Common myeloid progenitor, CD34-positive (primary cell): Measurements from ENCODE around the gene C6orf120.

ENCODE experiments used
- CTCF ChIA-PET: fragments of 350-600 bp; sonication (Branson Sonifier 250); formaldehyde crosslinking; loops from one replicate; lab custom pipeline; 2021; ENCODE audit warnings: antibody characterized with exemption; lab: Charles Lee
- POLR2A ChIA-PET: fragments of 350-600 bp; sonication (Branson Sonifier 250); formaldehyde crosslinking; loops from one replicate; lab custom pipeline; 2021; ENCODE audit warnings: antibody characterized with exemption; lab: Charles Lee
- DNase-seq, 3 donors: peaks; one replicate each; pipeline versions ENCODE4 v3.0.0 to v3.0.0-alpha.2; 2013
- H3K27ac ChIP-seq, 2 experiments: 1 replicate in 1 of 2; 2 replicates in 1 of 2; pipeline ENCODE4 v1.7.0; 2013; ENCODE audit warnings: inconsistent platforms in 2 of 2, low read length in 2 of 2, mild to moderate bottlenecking in 2 of 2, low read depth in 1 of 2, moderate library complexity in 1 of 2; ENCODE audit not compliant: severe bottlenecking in 2 of 2, insufficient read depth in 1 of 2, poor library complexity in 1 of 2
- H3K27me3 ChIP-seq, 5 experiments: replicated peaks in 2 of 5; 1 replicate in 3 of 5; 2 replicates in 2 of 5; pipeline versions ENCODE4 v1.6.1 to v1.7.0; 2013; ENCODE audit warnings: low read length in 4 of 5, mild to moderate bottlenecking in 2 of 5, moderate library complexity in 2 of 5, inconsistent platforms in 1 of 5; ENCODE audit not compliant: insufficient read depth in 5 of 5, control insufficient read depth in 4 of 5
- H3K36me3 ChIP-seq, 4 experiments: 1 replicate in 2 of 4; 2 replicates in 2 of 4; pipeline versions ENCODE4 v1.6.1 to v1.7.0; 2013; ENCODE audit warnings: low read length in 3 of 4, control low read depth in 1 of 4, mild to moderate bottlenecking in 1 of 4; ENCODE audit not compliant: control insufficient read depth in 4 of 4, insufficient read depth in 4 of 4
- H3K4me1 ChIP-seq, 4 experiments: 1 replicate in 3 of 4; 2 replicates in 1 of 4; pipeline versions ENCODE4 v1.6.1 to v1.7.1; 2013; ENCODE audit warnings: low read length in 3 of 4, mild to moderate bottlenecking in 3 of 4, control low read depth in 1 of 4, inconsistent platforms in 1 of 4, moderate library complexity in 1 of 4; ENCODE audit not compliant: control insufficient read depth in 4 of 4, insufficient read depth in 4 of 4; ENCODE audit errors: control extremely low read depth in 1 of 4
- H3K4me3 ChIP-seq, 7 experiments: 1 replicate in 4 of 7; 2 replicates in 3 of 7; pipeline versions ENCODE4 v1.5.1 to v1.7.0; 2013; ENCODE audit warnings: mild to moderate bottlenecking in 7 of 7, low read length in 6 of 7, moderate library complexity in 6 of 7, inconsistent platforms in 2 of 7, low read depth in 2 of 7, control low read depth in 1 of 7; ENCODE audit not compliant: insufficient read depth in 4 of 7, control insufficient read depth in 1 of 7; ENCODE audit errors: extremely low read depth in 1 of 7
- H3K9me3 ChIP-seq, 5 experiments: 1 replicate in 4 of 5; 2 replicates in 1 of 5; pipeline versions ENCODE4 v1.6.1 to v1.7.1; 2013; ENCODE audit warnings: low read length in 4 of 5, mild to moderate bottlenecking in 2 of 5, inconsistent platforms in 1 of 5, low read depth in 1 of 5, moderate library complexity in 1 of 5; ENCODE audit not compliant: control insufficient read depth in 4 of 5, insufficient read depth in 2 of 5; ENCODE audit errors: control extremely low read depth in 1 of 5
- WGBS: methylation state at CpG from one replicate; pipeline ENCODE4 v1.1.5; 2013; ENCODE audit not compliant: insufficient coverage; 5-methylcytosine and 5-hydroxymethylcytosine counted together

C6orf120 gene

GRCh38 chr6:169729961-169730360, 28.0 kb downstream of the C6orf120 start:
- Histone ChIP-seq H3K36me3 (no peaks in the 10 kb centered on the region), H3K4me3 (no peak overlapping the region), H3K9me3 (no peaks in the 10 kb centered on the region), H3K27ac (no peak overlapping the region), H3K4me1 (peaks cover 6 to 9% (median 9%) of the 10 kb centered on the region in 4 experiments), H3K27me3 (no peaks in the 10 kb centered on the region)
- DNase-seq, result no peak
- ChIA-PET CTCF (no interaction called here), POLR2A (no interaction called here)

DNA sequence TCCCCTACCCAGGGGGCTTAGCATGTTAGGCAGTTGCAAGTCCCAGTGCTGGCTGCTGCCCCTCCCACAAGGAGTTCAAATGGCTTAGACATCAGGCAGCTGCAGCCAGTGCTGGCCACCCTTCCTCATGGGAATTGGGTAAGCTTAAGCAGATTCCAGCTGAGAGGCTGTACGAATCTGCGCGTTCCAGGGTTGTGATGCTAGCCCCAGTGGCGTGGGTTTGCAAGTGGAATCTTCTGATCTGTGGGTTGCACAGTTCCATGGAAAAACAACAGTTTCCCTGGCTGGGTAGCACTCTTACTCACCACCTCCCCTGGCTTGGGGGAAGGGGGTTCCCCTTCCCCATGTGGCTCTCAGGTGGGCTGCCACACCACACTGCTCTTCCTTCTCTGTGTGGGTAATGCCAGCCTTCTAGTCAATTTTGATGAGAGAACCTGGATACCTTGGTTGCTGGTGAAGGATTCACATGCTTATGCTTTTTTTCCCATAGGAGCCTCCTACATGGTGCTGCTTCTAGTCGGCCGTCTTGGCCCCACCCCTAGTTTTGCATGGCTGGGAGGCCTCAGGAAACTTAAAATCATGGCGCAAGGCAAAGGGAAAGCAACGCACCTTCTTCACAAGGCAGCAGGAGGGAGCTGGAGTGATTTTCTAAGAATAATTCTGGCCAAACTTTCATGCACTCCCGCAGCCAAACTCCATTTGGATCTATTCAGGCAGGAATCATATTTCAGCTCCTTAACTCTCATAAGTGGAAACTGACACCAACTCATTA, 36.5 kb downstream of the C6orf120 start:
- ChIA-PET CTCF (no interaction called here), POLR2A (no interaction called here)

GRCh38 chr6:169738976-169739529, 37.1 kb downstream of the C6orf120 start:
- Histone ChIP-seq H3K4me3 (no peak overlapping the region), H3K9me3 (no peaks in the 10 kb centered on the region), H3K27me3 (no peaks in the 10 kb centered on the region), H3K36me3 (no peaks in the 10 kb centered on the region), H3K27ac (no peak overlapping the region), H3K4me1 (no peaks in the 10 kb centered on the region)
- no CpG with 5 or more reads among the region's 2 CpGs for WGBS
- ChIA-PET POLR2A (no interaction called here), CTCF (no interaction called here)
- DNase-seq, result no peak

More for the DNA sequence above, 36.5 kb downstream of the C6orf120 start:
- Histone ChIP-seq H3K4me1 (no peaks in the 10 kb centered on the region), H3K9me3 (no peaks in the 10 kb centered on the region), H3K27me3 (no peaks in the 10 kb centered on the region), H3K36me3 (no peaks in the 10 kb centered on the region), H3K4me3 (no peak overlapping the region), H3K27ac (no peak overlapping the region)
- 95% methylated on average over 7 of the region's 9 CpGs for WGBS
- no peak for DNase-seq

GRCh38 chr6:169741344-169741743, 39.4 kb downstream of the C6orf120 start:
- H3K36me3 ChIP-seq, result no peaks in the 10 kb centered on the region
- no peak for DNase-seq
- no peaks in the 10 kb centered on the region for H3K4me1 ChIP-seq
- no peak overlapping the region for H3K27ac ChIP-seq
- CTCF ChIA-PET, result interaction anchor here (0.6 to 1.4 kb wide), 5 partner anchors 9 to 818 kb away, joined by 3 to 4 read pairs (median 3); no protein-coding TSS in a partner anchor
- POLR2A ChIA-PET, result no interaction called here
- no peaks in the 10 kb centered on the region for H3K27me3 ChIP-seq
- peaks cover 0 to 4% (median 2%) of the 10 kb centered on the region in 5 experiments for H3K9me3 ChIP-seq
- no peak overlapping the region for H3K4me3 ChIP-seq

DNA sequence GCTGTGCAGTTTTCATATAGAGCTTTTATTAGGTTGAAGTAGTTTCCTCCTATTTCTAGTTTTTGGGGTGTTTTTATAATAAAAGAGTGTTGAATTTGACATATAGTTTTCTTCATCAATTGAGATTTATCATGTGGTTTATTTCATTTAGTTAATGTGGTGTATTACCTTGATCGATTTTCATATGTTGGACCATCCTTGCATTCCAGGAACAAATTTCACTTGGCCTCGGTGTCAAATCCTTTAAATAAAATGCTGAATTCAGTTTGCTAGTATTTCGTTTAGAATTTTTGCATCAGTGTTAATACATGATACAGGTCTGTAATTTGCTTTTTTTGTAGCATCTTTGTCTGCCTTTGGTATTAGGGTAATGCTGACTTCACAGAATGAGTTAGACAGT, 43.5 kb downstream of the C6orf120 start:
- Histone ChIP-seq H3K4me3 (no peak overlapping the region), H3K27ac (no peak overlapping the region), H3K27me3 (no peaks in the 10 kb centered on the region), H3K9me3 (peaks cover 0 to 9% (median 3%) of the 10 kb centered on the region in 5 experiments), H3K4me1 (peaks cover 2 to 7% (median 6%) of the 10 kb centered on the region in 4 experiments), H3K36me3 (peaks cover 0 to 3% (median 0%) of the 10 kb centered on the region in 4 experiments)
- DNase-seq, result no peak
- POLR2A ChIA-PET, result no interaction called here
- WGBS, result 85% methylated on average over 2 of the region's 3 CpGs
- CTCF ChIA-PET, result no interaction called here

DNA sequence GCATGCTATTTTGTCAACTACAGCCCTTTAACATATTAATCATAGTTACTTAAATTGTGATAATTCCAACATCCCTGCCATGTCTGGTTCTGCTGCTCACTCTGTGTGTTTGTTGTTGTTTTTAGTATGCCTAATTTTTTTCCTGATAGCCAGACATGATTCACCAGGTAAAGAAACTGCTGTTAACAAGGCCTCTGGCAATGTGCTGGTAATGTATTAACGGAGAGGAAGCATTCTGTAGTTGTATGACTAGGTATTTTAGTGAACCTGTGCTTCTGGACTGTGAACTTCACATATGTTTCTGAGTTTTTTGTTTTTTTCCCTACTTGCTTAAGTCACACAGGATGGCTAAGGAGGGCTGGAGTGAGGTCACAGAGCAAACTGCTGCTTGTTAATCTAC, 44.6 kb downstream of the C6orf120 start:
- WGBS, result 100% methylated on average over 1 of the region's 1 CpG
- ChIA-PET POLR2A (no interaction called here), CTCF (interaction anchor here (1.5 kb wide), 1 partner anchor 86 kb away, joined by 4 read pairs; no protein-coding TSS in a partner anchor)
- H3K4me3 ChIP-seq, result no peak overlapping the region
- no peaks in the 10 kb centered on the region for H3K27me3 ChIP-seq
- no peak overlapping the region for H3K27ac ChIP-seq
- H3K4me1 ChIP-seq, result peaks cover 2 to 13% (median 12%) of the 10 kb centered on the region in 4 experiments
- DNase-seq, result no peak
- peaks cover 0 to 3% (median 0%) of the 10 kb centered on the region in 4 experiments for H3K36me3 ChIP-seq
- H3K9me3 ChIP-seq, result peaks cover 0 to 9% (median 3%) of the 10 kb centered on the region in 5 experiments
